Retina (tissue), 1 donor: ENCODE data around the gene PALD1.

Source experiments
- DNase-seq: peaks from one replicate; pipeline ENCODE4 v3.0.0-alpha.2; 2016

PALD1 gene

DNA sequence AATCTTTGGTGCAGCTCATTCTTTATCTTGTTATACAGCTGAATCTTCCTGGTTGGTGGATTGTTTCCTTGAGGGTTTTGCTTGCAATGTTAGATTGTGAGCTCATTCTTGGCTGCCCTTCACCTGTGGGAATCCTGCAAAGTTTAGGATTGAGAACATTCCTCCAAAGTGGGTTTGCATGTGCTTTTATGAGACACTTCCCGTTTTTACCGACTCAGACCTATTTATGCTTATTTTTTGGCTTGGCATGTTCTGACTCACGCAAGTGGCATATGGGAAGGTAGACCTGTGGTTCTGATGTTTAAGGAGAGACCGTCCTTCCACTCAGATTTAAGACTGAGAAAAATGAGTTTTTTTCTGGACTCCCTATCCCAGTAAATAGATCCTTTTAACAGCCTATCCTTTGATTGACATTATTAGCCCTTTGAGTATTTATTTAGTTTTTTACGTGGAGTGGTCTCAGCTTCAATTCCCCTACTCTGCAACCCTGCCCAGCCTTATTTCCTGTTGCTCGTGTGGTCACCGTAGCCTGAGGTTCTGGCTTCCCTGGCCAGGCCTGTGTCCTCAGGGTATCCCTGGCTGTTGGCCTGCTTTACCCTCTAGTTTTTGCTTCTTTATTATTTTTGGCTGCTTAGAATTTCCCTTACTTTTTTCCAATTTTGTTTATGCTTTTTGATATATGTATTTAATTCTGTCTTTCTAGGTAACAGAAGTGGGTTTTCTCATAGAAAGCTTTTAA lies 137.4 kb downstream of the PALD1 start:
- no peak for DNase-seq

- no peak for DNase-seq
These were observed 138.2 kb downstream of the PALD1 start for GRCh38 chr10:70616761-70617160.
